WTC11 (cell line): ENCODE measurements around the gene TSPAN18.

ENCODE experiments used
- CREM ChIP-seq: sonication (generic); formaldehyde crosslinking; IDR thresholded peaks from 2 replicates; pipeline ENCODE4 v1.8.1; 2022; ENCODE audit warnings: mild to moderate bottlenecking, missing genetic modification reagents, moderate library complexity
- TF ChIP-seq, protein P1 (sequence below): fragments of 200-600 bp; IDR thresholded peaks from 2 replicates; pipeline ENCODE4 v1.8.0; 2022; ENCODE audit warnings: antibody characterized with exemption
- TF ChIP-seq, protein P2 (sequence below): sonication (generic); formaldehyde crosslinking; IDR thresholded peaks from 2 replicates; pipeline ENCODE4 v1.8.1; 2023; ENCODE audit warnings: mild to moderate bottlenecking, moderate library complexity, missing genetic modification reagents
- TF ChIP-seq, protein P3 (sequence below): fragments of 250-450 bp; sonication (Bioruptor Pico); IDR thresholded peaks from 2 replicates; pipeline ENCODE4 v1.9.0; 2021; ENCODE audit warnings: mild to moderate bottlenecking, borderline replicate concordance
- TF ChIP-seq, protein P4 (sequence below): sonication (generic); formaldehyde crosslinking; IDR thresholded peaks from 2 replicates; pipeline ENCODE4 v1.8.1; 2022; ENCODE audit warnings: mild to moderate bottlenecking, moderate library complexity, missing genetic modification reagents
- TF ChIP-seq, protein P5 (sequence below): sonication (generic); formaldehyde crosslinking; IDR thresholded peaks from 2 replicates; pipeline ENCODE4 v1.8.1; 2023; ENCODE audit warnings: mild to moderate bottlenecking, missing genetic modification reagents, moderate library complexity
- TF ChIP-seq, protein P6 (sequence below): sonication (generic); formaldehyde crosslinking; IDR thresholded peaks from 2 replicates; pipeline ENCODE4 v1.8.1; 2023; ENCODE audit warnings: mild to moderate bottlenecking, missing genetic modification reagents
- TF ChIP-seq, protein P7 (sequence below): sonication (generic); formaldehyde crosslinking; IDR thresholded peaks from 2 replicates; pipeline ENCODE4 v1.8.0; 2022; ENCODE audit warnings: mild to moderate bottlenecking, missing genetic modification reagents

DNA sequence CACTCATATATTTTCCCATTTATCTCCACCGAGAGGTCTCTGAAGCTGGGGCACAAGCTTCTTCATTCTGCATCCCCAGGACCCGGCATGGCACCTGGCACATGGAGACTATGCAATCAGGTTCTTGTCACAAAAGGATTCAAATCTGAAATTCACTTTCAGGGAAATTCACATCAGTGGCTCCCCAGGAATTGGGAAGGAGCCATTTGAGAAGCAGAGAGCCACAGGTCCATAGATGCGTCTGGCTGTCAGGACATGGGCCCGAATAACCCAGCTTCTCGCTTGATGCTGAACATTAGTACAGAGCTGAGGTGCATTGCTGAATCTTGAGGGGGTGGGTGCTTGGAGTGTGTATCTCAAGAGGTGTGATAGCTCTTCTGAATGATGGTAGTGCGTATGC lies 82.5 kb downstream of the TSPAN18 start:
- TF ChIP-seq, protein P1, sequence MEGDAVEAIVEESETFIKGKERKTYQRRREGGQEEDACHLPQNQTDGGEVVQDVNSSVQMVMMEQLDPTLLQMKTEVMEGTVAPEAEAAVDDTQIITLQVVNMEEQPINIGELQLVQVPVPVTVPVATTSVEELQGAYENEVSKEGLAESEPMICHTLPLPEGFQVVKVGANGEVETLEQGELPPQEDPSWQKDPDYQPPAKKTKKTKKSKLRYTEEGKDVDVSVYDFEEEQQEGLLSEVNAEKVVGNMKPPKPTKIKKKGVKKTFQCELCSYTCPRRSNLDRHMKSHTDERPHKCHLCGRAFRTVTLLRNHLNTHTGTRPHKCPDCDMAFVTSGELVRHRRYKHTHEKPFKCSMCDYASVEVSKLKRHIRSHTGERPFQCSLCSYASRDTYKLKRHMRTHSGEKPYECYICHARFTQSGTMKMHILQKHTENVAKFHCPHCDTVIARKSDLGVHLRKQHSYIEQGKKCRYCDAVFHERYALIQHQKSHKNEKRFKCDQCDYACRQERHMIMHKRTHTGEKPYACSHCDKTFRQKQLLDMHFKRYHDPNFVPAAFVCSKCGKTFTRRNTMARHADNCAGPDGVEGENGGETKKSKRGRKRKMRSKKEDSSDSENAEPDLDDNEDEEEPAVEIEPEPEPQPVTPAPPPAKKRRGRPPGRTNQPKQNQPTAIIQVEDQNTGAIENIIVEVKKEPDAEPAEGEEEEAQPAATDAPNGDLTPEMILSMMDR = no peak
- TF ChIP-seq, protein P2, sequence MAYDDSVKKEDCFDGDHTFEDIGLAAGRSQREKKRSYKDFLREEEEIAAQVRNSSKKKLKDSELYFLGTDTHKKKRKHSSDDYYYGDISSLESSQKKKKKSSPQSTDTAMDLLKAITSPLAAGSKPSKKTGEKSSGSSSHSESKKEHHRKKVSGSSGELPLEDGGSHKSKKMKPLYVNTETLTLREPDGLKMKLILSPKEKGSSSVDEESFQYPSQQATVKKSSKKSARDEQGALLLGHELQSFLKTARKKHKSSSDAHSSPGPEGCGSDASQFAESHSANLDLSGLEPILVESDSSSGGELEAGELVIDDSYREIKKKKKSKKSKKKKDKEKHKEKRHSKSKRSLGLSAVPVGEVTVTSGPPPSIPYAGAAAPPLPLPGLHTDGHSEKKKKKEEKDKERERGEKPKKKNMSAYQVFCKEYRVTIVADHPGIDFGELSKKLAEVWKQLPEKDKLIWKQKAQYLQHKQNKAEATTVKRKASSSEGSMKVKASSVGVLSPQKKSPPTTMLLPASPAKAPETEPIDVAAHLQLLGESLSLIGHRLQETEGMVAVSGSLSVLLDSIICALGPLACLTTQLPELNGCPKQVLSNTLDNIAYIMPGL (CRISPR knock-in tag) = no peak
- TF ChIP-seq, protein P3, sequence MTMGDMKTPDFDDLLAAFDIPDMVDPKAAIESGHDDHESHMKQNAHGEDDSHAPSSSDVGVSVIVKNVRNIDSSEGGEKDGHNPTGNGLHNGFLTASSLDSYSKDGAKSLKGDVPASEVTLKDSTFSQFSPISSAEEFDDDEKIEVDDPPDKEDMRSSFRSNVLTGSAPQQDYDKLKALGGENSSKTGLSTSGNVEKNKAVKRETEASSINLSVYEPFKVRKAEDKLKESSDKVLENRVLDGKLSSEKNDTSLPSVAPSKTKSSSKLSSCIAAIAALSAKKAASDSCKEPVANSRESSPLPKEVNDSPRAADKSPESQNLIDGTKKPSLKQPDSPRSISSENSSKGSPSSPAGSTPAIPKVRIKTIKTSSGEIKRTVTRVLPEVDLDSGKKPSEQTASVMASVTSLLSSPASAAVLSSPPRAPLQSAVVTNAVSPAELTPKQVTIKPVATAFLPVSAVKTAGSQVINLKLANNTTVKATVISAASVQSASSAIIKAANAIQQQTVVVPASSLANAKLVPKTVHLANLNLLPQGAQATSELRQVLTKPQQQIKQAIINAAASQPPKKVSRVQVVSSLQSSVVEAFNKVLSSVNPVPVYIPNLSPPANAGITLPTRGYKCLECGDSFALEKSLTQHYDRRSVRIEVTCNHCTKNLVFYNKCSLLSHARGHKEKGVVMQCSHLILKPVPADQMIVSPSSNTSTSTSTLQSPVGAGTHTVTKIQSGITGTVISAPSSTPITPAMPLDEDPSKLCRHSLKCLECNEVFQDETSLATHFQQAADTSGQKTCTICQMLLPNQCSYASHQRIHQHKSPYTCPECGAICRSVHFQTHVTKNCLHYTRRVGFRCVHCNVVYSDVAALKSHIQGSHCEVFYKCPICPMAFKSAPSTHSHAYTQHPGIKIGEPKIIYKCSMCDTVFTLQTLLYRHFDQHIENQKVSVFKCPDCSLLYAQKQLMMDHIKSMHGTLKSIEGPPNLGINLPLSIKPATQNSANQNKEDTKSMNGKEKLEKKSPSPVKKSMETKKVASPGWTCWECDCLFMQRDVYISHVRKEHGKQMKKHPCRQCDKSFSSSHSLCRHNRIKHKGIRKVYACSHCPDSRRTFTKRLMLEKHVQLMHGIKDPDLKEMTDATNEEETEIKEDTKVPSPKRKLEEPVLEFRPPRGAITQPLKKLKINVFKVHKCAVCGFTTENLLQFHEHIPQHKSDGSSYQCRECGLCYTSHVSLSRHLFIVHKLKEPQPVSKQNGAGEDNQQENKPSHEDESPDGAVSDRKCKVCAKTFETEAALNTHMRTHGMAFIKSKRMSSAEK (CRISPR knock-in tag) = no peak
- TF ChIP-seq CREM (CRISPR knock-in tag) = no peak
- TF ChIP-seq, protein P4, sequence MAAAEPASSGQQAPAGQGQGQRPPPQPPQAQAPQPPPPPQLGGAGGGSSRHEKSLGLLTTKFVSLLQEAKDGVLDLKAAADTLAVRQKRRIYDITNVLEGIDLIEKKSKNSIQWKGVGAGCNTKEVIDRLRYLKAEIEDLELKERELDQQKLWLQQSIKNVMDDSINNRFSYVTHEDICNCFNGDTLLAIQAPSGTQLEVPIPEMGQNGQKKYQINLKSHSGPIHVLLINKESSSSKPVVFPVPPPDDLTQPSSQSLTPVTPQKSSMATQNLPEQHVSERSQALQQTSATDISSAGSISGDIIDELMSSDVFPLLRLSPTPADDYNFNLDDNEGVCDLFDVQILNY (CRISPR knock-in tag) = no peak
- TF ChIP-seq, protein P5, sequence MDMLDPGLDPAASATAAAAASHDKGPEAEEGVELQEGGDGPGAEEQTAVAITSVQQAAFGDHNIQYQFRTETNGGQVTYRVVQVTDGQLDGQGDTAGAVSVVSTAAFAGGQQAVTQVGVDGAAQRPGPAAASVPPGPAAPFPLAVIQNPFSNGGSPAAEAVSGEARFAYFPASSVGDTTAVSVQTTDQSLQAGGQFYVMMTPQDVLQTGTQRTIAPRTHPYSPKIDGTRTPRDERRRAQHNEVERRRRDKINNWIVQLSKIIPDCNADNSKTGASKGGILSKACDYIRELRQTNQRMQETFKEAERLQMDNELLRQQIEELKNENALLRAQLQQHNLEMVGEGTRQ = no peak
- TF ChIP-seq, protein P6, sequence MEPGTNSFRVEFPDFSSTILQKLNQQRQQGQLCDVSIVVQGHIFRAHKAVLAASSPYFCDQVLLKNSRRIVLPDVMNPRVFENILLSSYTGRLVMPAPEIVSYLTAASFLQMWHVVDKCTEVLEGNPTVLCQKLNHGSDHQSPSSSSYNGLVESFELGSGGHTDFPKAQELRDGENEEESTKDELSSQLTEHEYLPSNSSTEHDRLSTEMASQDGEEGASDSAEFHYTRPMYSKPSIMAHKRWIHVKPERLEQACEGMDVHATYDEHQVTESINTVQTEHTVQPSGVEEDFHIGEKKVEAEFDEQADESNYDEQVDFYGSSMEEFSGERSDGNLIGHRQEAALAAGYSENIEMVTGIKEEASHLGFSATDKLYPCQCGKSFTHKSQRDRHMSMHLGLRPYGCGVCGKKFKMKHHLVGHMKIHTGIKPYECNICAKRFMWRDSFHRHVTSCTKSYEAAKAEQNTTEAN (CRISPR knock-in tag) = no peak
- TF ChIP-seq, protein P7, sequence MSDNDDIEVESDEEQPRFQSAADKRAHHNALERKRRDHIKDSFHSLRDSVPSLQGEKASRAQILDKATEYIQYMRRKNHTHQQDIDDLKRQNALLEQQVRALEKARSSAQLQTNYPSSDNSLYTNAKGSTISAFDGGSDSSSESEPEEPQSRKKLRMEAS (CRISPR knock-in tag) = no peak
